GM12873 (cell line): ENCODE results near the gene CCNY.

Experiments used
- TF ChIP-seq, protein P1 (sequence below): IDR thresholded peaks from 2 replicates; pipeline ENCODE4 v1.5.1; 2012; ENCODE audit warnings: low read depth, mild to moderate bottlenecking, moderate library complexity, low read length, control low read depth; ENCODE audit not compliant: insufficient read depth; ENCODE audit errors: missing control alignments

Gene CCNY

DNA sequence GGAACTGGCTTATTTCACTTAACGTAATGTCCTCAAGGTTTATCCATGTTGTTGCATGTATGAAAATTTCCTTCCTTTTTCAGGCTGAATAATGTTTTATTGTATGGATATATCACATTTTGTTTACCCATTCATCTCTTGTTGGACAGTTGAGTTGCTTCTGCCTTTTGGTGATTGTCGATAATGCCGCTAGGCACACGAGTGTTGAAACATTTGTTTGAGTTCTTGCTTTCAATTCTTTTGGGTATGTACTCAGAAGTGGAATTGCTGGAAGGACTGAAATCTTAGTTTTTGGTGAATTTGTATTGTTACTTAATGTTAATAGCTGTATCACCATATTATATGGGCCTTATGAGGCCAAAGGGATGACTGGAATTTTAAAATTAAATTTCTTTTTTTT is 23.6 kb downstream of the CCNY start:
- TF ChIP-seq, protein P1, sequence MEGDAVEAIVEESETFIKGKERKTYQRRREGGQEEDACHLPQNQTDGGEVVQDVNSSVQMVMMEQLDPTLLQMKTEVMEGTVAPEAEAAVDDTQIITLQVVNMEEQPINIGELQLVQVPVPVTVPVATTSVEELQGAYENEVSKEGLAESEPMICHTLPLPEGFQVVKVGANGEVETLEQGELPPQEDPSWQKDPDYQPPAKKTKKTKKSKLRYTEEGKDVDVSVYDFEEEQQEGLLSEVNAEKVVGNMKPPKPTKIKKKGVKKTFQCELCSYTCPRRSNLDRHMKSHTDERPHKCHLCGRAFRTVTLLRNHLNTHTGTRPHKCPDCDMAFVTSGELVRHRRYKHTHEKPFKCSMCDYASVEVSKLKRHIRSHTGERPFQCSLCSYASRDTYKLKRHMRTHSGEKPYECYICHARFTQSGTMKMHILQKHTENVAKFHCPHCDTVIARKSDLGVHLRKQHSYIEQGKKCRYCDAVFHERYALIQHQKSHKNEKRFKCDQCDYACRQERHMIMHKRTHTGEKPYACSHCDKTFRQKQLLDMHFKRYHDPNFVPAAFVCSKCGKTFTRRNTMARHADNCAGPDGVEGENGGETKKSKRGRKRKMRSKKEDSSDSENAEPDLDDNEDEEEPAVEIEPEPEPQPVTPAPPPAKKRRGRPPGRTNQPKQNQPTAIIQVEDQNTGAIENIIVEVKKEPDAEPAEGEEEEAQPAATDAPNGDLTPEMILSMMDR: no peak

DNA sequence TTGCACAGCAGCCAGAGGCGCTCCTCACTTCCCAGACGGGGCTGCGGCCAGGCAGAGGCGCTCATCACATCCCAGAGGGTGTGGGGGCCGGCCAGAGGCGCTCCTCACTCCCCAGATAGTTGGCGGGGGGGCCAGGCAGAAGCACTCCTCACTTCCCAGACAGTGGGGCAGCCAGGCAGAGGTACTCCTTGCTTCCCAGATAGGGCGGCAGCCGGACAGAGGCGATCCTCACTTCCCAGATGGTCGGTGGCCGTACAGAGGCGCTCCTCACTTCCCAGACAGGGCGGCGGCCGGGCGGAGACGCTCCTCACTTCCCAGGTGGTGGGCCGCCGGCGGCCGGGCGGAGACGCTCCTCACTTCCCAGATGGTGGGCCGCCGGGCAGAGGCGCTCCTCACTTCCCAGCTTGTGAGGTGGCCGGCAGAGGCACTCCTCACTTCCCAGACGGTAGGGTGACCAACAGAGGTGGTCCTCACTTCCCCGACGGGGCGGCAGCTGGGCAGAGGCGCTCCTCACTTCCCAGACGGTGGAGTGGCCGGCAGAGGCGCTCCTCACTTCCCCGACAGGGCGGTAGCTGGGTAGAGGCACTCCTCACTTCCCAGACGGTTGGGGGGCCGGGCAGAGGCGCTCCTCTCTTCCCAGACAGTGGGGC is 26.5 kb downstream of the CCNY start:
- TF ChIP-seq, protein P1: no peak

DNA sequence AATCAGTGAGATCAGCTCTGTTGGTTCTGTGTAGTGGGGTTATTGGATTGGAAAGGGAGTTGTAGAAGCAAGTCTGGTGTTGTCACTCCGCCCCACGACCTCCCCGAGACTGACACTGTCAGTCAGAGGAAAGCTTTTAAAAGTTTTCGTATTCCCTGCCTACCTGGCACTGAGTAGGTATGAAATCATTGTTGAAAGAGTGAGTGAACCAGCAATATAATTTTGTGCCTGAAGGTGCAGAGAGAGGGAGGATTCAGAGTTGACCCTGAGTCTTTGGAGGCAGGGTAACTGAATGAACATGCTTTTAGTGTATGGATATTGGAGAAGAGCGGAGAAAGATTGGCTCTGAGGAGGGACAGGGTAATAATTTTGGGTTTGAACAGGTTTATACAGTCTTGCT is 27.3 kb downstream of the CCNY start:
- TF ChIP-seq, protein P1: no peak

DNA sequence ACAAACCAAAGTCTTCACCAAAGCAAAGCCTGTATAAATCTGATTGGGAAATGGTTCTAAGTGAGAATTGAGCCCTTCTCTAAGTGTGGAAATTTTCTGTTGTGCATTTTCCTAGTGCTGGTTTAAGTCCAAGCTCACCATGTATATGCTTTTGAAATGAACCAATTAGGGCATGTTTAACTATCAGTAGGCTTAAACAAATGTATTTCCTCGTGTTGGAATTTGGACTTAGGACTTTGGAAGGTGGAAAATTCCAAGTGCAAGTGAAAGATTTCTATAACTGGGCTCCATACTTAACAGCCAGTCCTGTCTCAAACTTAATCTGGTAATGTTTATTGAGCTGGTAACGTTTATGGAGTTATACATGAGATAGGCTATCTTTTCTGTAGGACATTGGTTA is 28.5 kb downstream of the CCNY start:
- TF ChIP-seq, protein P1: no peak

DNA sequence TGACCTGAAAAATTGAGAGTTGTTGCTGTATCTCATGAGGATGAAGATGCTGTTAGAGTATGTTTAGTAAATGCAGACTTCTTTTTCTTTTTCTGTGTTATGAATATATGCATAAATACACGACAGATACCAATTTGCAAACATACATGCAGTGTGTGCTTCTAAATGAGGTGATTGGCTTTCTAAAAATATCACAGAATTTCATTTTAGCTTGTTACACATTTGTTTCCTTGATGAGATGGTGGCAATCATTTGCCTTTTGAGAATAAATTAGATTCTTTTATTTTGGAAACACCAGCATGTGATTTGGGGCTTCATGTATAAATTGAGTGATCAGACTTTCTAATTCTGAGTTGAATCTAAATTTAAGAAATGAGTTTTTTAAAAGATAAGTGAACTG is 29.7 kb downstream of the CCNY start:
- TF ChIP-seq, protein P1: no peak

DNA sequence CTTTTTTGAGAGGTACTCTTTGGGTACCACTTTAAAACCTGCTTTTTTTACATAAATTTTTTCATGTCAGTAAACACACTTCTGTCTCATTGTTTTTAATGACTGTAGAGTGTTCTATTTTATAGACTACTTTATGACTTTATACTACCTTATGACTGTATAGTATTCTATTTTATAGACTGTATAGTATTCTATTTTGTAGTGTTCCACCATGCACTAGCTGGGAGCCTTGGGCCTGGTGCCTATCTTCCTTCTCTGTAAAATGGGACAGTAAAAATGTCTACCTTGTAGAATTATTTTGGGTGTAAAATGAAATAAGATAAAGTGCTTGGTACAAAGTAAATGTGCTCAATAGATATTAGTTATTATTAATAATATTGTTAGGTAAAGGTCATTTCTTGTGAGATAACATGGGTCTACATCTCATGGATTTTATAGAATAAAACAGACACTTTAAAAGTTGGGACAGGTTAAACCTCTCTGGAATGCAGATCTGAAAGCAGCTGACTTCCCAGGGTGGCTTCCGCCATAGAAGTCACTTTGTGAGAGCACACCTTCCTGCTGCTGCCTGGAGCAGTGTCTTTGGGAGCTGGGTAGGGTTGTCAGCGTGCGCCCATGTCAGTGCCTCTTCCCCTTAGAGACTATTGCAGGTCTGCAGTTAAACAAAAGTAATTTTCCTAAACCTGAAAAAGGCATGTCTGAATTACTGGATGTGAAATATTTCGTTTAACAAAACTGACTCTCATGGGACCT is 31.0 kb downstream of the CCNY start:
- TF ChIP-seq, protein P1: no peak

DNA sequence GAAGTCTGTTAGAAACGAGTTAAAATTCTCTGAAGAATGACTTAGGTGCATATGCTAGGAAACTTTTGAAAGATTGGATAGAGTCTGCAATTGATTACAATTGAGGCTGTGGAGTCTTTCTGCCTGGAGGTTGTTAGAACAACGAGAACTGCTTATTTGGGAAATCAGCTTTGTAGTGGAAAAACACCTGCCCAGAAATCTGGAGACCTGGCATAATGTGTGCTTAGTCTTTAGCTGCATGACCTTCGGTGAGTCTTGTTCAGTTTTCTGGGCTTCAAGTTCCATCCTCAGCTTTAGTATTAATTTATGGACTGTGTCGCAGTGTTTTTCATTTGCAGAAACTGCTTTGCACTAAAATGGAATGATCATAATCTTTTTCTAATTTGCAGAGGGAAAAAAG is 31.7 kb downstream of the CCNY start:
- TF ChIP-seq, protein P1: no peak
